ENCODE measurements around the gene KLHL5. TPM values are rescaled to one million over a fixed set of nuclear protein-coding genes. Genes with fewer than 3 reads are reported as not detected.

Gene KLHL5
- total RNA-seq = 49.5 and 61.5 TPM in 2 replicates

- intact Hi-C loops (cut with micrococcal nuclease) = no loop called here
- CTCF ChIA-PET = interaction anchor here (0.6 kb wide), 1 partner anchor 14 kb away, joined by 4 read pairs; no protein-coding TSS in a partner anchor
- peak within 1 kb of the TSS; percentile 21 for H3K27ac Mint-ChIP-seq
Observed at GRCh38 chr4:39062094-39062769, at the start of gene KLHL5. KLHL5 (plus strand) TSS chr4:39062232; CDS start chr4:39062653, 421 bp downstream.

GRCh38 chr4:39014028-39014427 lies 48.0 kb upstream of the KLHL5 start:
- ChIA-PET POLR2A (interaction anchor here (0.9 to 1.6 kb wide), 2 partner anchors 30 to 32 kb away, joined by 4 to 16 read pairs; no protein-coding TSS in a partner anchor), CTCF (no interaction called here)
- H3K9me3 Mint-ChIP-seq = peaks cover 32% of the 10 kb centered on the region
- no peak for TF ChIP-seq CTCF (IDR thresholded peaks at IDR 0.05)
- H3K4me1 Mint-ChIP-seq = peaks cover 47% of the 10 kb centered on the region
- no peak for ATAC-seq (ENCODE audit: low read depth)
- DNase-seq = no peak
- H3K4me3 Mint-ChIP-seq = no peak overlapping the region
- H3K36me3 Mint-ChIP-seq (ENCODE audit: low read depth) = peaks cover 61% of the 10 kb centered on the region
- intact Hi-C loops (cut with micrococcal nuclease) = no loop called here
- no peak overlapping the region for H3K27ac Mint-ChIP-seq
- no peaks in the 10 kb centered on the region for H3K27me3 Mint-ChIP-seq

More at GRCh38 chr4:39062094-39062769, at the start of gene KLHL5:
- Mint-ChIP-seq H3K9me3 (no peaks in the 10 kb centered on the region), H3K27me3 (no peaks in the 10 kb centered on the region), H3K4me3 (peak within 1 kb of the TSS; percentile 8), H3K4me1 (peaks cover 36% of the 10 kb centered on the region), H3K36me3 (ENCODE audit: low read depth) (peaks cover 6% of the 10 kb centered on the region)
- no peak for ATAC-seq (ENCODE audit: low read depth)
- DNase-seq = no peak
- POLR2A ChIA-PET = interaction anchor here (0.6 kb wide), 1 partner anchor 44 kb away, joined by 4 read pairs; no protein-coding TSS in a partner anchor
- no peak for TF ChIP-seq CTCF (IDR thresholded peaks at IDR 0.05)

- peak overlapping the region; percentile 43 for H3K27ac Mint-ChIP-seq
- peaks cover 62% of the 10 kb centered on the region for H3K4me1 Mint-ChIP-seq
- no peaks in the 10 kb centered on the region for H3K27me3 Mint-ChIP-seq
- ChIA-PET POLR2A (no interaction called here), CTCF (no interaction called here)
- TF ChIP-seq CTCF (IDR thresholded peaks at IDR 0.05) = no peak
- peaks cover 58% of the 10 kb centered on the region for H3K36me3 Mint-ChIP-seq (ENCODE audit: low read depth)
- H3K4me3 Mint-ChIP-seq = no peak overlapping the region
- DNase-seq (no peak), ATAC-seq (ENCODE audit: low read depth) (no peak)
- intact Hi-C loops (cut with micrococcal nuclease) = no loop called here
- peaks cover 19% of the 10 kb centered on the region for H3K9me3 Mint-ChIP-seq
Observed at GRCh38 chr4:39020130-39020529, 41.9 kb upstream of the KLHL5 start.

GRCh38 chr4:39021631-39022030 lies 40.4 kb upstream of the KLHL5 start:
- DNase-seq (no peak), ATAC-seq (ENCODE audit: low read depth) (no peak)
- Mint-ChIP-seq H3K36me3 (ENCODE audit: low read depth) (peaks cover 49% of the 10 kb centered on the region), H3K4me1 (peaks cover 66% of the 10 kb centered on the region), H3K4me3 (no peak overlapping the region), H3K27ac (no peak overlapping the region), H3K9me3 (peaks cover 10% of the 10 kb centered on the region), H3K27me3 (no peaks in the 10 kb centered on the region)
- CTCF ChIA-PET = no interaction called here
- intact Hi-C loops (cut with micrococcal nuclease) = no loop called here
- POLR2A ChIA-PET = no interaction called here
- no peak for TF ChIP-seq CTCF (IDR thresholded peaks at IDR 0.05)

- no peak overlapping the region for H3K4me3 Mint-ChIP-seq
- DNase-seq (no peak), ATAC-seq (ENCODE audit: low read depth) (no peak)
- H3K36me3 Mint-ChIP-seq (ENCODE audit: low read depth) = peaks cover 47% of the 10 kb centered on the region
- peaks cover 8% of the 10 kb centered on the region for H3K9me3 Mint-ChIP-seq
- no peak overlapping the region for H3K27ac Mint-ChIP-seq
- no peaks in the 10 kb centered on the region for H3K27me3 Mint-ChIP-seq
- ChIA-PET CTCF (no interaction called here), POLR2A (interaction anchor here (14.9 kb wide), 1 partner anchor 22 kb away, joined by 215 read pairs; no protein-coding TSS in a partner anchor)
- intact Hi-C loops (cut with micrococcal nuclease) = no loop called here
- H3K4me1 Mint-ChIP-seq = peaks cover 68% of the 10 kb centered on the region
- no peak for TF ChIP-seq CTCF (IDR thresholded peaks at IDR 0.05)
Observed at GRCh38 chr4:39022241-39022640, 39.8 kb upstream of the KLHL5 start.
